IPS DF 6.9 (cell line): ENCODE data around the gene XIAP.
"Not testable (repeated sequence)": the region's sequence is repeated elsewhere in the genome, so short reads cannot be mapped to it uniquely, and the experiment has no call there.

Source experiments
- DNase-seq: peaks from one replicate; pipeline ENCODE4 v3.0.0-alpha.2; 2013; ENCODE audit warnings: low read depth, low spot score
- H3K27ac ChIP-seq: one replicate; pipeline ENCODE4 v1.5.1; 2013; ENCODE audit warnings: low read length, control low read depth
- H3K27me3 ChIP-seq: 2 replicates; pipeline ENCODE4 v1.6.1; 2013; ENCODE audit warnings: mild to moderate bottlenecking, low read length; ENCODE audit not compliant: control insufficient read depth, insufficient read depth
- H3K36me3 ChIP-seq: 2 replicates; pipeline ENCODE4 v1.6.1; 2013; ENCODE audit warnings: low read length; ENCODE audit not compliant: control insufficient read depth, insufficient read depth
- H3K4me1 ChIP-seq: 2 replicates; pipeline ENCODE4 v1.6.1; 2013; ENCODE audit warnings: low read length; ENCODE audit not compliant: control insufficient read depth, insufficient read depth
- H3K4me3 ChIP-seq: 2 replicates; pipeline ENCODE4 v1.5.1; 2013; ENCODE audit warnings: mild to moderate bottlenecking, low read length
- H3K9me3 ChIP-seq: 2 replicates; pipeline ENCODE4 v1.6.1; 2013; ENCODE audit warnings: low read length, inconsistent platforms; ENCODE audit not compliant: control insufficient read depth, insufficient read depth
- WGBS: extraction: QIAGEN DNeasy Blood & Tissue Kit; methylation state at CpG from one replicate; pipeline ENCODE4 v1.1.7; 2013; ENCODE audit warnings: mixed read lengths, missing lambda C conversion rate; ENCODE audit not compliant: insufficient read length, insufficient coverage; 5-methylcytosine and 5-hydroxymethylcytosine counted together

The XIAP gene

GRCh38 chrX:123873956-123874355 lies 14.1 kb downstream of the XIAP start:
- Histone ChIP-seq H3K4me1 (no peaks in the 10 kb centered on the region), H3K9me3 (no peaks in the 10 kb centered on the region), H3K36me3 (no peaks in the 10 kb centered on the region), H3K27ac (no peak overlapping the region), H3K4me3 (no peak overlapping the region), H3K27me3 (no peaks in the 10 kb centered on the region)
- DNase-seq, result no peak
- no CpG with 5 or more reads among the region's 1 CpG for WGBS

GRCh38 chrX:123876177-123876576 lies 16.3 kb downstream of the XIAP start:
- no CpG with 5 or more reads among the region's 2 CpGs for WGBS
- H3K4me1 ChIP-seq, result no peaks in the 10 kb centered on the region
- no peak overlapping the region for H3K4me3 ChIP-seq
- H3K9me3 ChIP-seq, result no peaks in the 10 kb centered on the region
- no peak for DNase-seq
- no peaks in the 10 kb centered on the region for H3K36me3 ChIP-seq
- no peak overlapping the region for H3K27ac ChIP-seq
- H3K27me3 ChIP-seq, result no peaks in the 10 kb centered on the region

- H3K9me3 ChIP-seq, result no peaks in the 10 kb centered on the region
- no peaks in the 10 kb centered on the region for H3K36me3 ChIP-seq
- no peaks in the 10 kb centered on the region for H3K27me3 ChIP-seq
- H3K27ac ChIP-seq, result no peak overlapping the region
- no CpG with 5 or more reads among the region's 2 CpGs for WGBS
- no peak overlapping the region for H3K4me3 ChIP-seq
- DNase-seq, result no peak
- no peaks in the 10 kb centered on the region for H3K4me1 ChIP-seq
Measured at GRCh38 chrX:123876844-123877243, 17.0 kb downstream of the XIAP start.

GRCh38 chrX:123878252-123878721 lies 18.4 kb downstream of the XIAP start:
- WGBS, result no CpG with 5 or more reads among the region's 2 CpGs
- Histone ChIP-seq H3K9me3 (no peaks in the 10 kb centered on the region), H3K36me3 (no peaks in the 10 kb centered on the region), H3K27me3 (no peaks in the 10 kb centered on the region), H3K27ac (no peak overlapping the region), H3K4me1 (no peaks in the 10 kb centered on the region), H3K4me3 (no peak overlapping the region)
- no peak for DNase-seq

GRCh38 chrX:123881330-123881729 lies 21.5 kb downstream of the XIAP start:
- no peaks in the 10 kb centered on the region for H3K27me3 ChIP-seq
- no peak overlapping the region for H3K4me3 ChIP-seq
- no peaks in the 10 kb centered on the region for H3K4me1 ChIP-seq
- no peaks in the 10 kb centered on the region for H3K36me3 ChIP-seq
- no peak overlapping the region for H3K27ac ChIP-seq
- DNase-seq, result no peak
- no peaks in the 10 kb centered on the region for H3K9me3 ChIP-seq

- H3K27me3 ChIP-seq, result no peaks in the 10 kb centered on the region
- H3K4me1 ChIP-seq, result no peaks in the 10 kb centered on the region
- H3K27ac ChIP-seq, result no peak overlapping the region
- no peak overlapping the region for H3K4me3 ChIP-seq
- no peak for DNase-seq
- no CpG with 5 or more reads among the region's 3 CpGs for WGBS
- no peaks in the 10 kb centered on the region for H3K9me3 ChIP-seq
- no peaks in the 10 kb centered on the region for H3K36me3 ChIP-seq
Measured at GRCh38 chrX:123882391-123882790, 22.5 kb downstream of the XIAP start.

GRCh38 chrX:123884809-123885408 lies 25.1 kb downstream of the XIAP start:
- no peaks in the 10 kb centered on the region for H3K9me3 ChIP-seq
- no peaks in the 10 kb centered on the region for H3K36me3 ChIP-seq
- H3K4me3 ChIP-seq, result no peak overlapping the region
- H3K27me3 ChIP-seq, result no peaks in the 10 kb centered on the region
- no peak for DNase-seq
- H3K4me1 ChIP-seq, result no peaks in the 10 kb centered on the region
- no peak overlapping the region for H3K27ac ChIP-seq

- H3K36me3 ChIP-seq, result no peaks in the 10 kb centered on the region
- no peak overlapping the region for H3K4me3 ChIP-seq
- WGBS, result no CpG with 5 or more reads among the region's 3 CpGs
- no peaks in the 10 kb centered on the region for H3K4me1 ChIP-seq
- DNase-seq, result no peak
- H3K27ac ChIP-seq, result no peak overlapping the region
- no peaks in the 10 kb centered on the region for H3K9me3 ChIP-seq
- H3K27me3 ChIP-seq, result no peaks in the 10 kb centered on the region
Measured at GRCh38 chrX:123899701-123900100, 39.8 kb downstream of the XIAP start.

GRCh38 chrX:123903261-123903660 lies 43.4 kb downstream of the XIAP start:
- WGBS, result no CpG with 5 or more reads among the region's 7 CpGs
- not testable (repeated sequence) for H3K9me3 ChIP-seq, H3K4me3 ChIP-seq, H3K4me1 ChIP-seq, H3K36me3 ChIP-seq, H3K27ac ChIP-seq, H3K27me3 ChIP-seq, DNase-seq

- Histone ChIP-seq H3K4me3 (no peak overlapping the region), H3K4me1 (no peaks in the 10 kb centered on the region), H3K27me3 (no peaks in the 10 kb centered on the region), H3K27ac (no peak overlapping the region), H3K9me3 (no peaks in the 10 kb centered on the region), H3K36me3 (no peaks in the 10 kb centered on the region)
- WGBS, result no CpG with 5 or more reads among the region's 2 CpGs
- DNase-seq, result no peak
Measured at GRCh38 chrX:123905332-123905731, 45.5 kb downstream of the XIAP start.

- Histone ChIP-seq H3K27ac (no peak overlapping the region), H3K4me1 (no peaks in the 10 kb centered on the region), H3K4me3 (no peak overlapping the region), H3K27me3 (no peaks in the 10 kb centered on the region), H3K36me3 (no peaks in the 10 kb centered on the region), H3K9me3 (no peaks in the 10 kb centered on the region)
- WGBS, result no CpG with 5 or more reads among the region's 8 CpGs
- no peak for DNase-seq
Measured at GRCh38 chrX:123906557-123907316, 46.9 kb downstream of the XIAP start.
